Keratinocyte (primary cell): ENCODE results near the gene KCNJ6. TPM values are rescaled to one million over a fixed set of nuclear protein-coding genes. Genes with fewer than 3 reads are reported as not detected.
A peak's percentile ranks its signal among the peaks of the same experiment; 100 is the strongest.

Source experiments
- DNase-seq: peaks from one replicate; pipeline ENCODE4 v3.0.0-alpha.2; 2011; ENCODE audit warnings: low read depth, missing footprints, low spot score
- FAIRE-seq: peaks from 2 replicates; lab custom pipeline; 2011; peaks lifted over from hg19 to GRCh38; lab: Jason Lieb, UNC
- H2AFZ ChIP-seq: 2 replicates; pipeline ENCODE4 v1.6.0; 2012; ENCODE audit warnings: low read length, control low read depth, inconsistent platforms; ENCODE audit not compliant: control insufficient read depth
- H3K27ac ChIP-seq: 2 replicates; pipeline ENCODE4 v1.5.1; 2011; ENCODE audit warnings: low read length; ENCODE audit not compliant: control insufficient read depth, insufficient read depth
- H3K27me3 ChIP-seq: 3 replicates; pipeline ENCODE4 v1.6.0; 2011; ENCODE audit warnings: low read length; ENCODE audit not compliant: control insufficient read depth, insufficient read depth; ENCODE audit errors: extremely low read depth
- H3K36me3 ChIP-seq, 2 experiments: 2 replicates in 1 of 2; 3 replicates in 1 of 2; pipeline ENCODE4 v1.5.1; 2011; ENCODE audit warnings: low read length in 2 of 2, mild to moderate bottlenecking in 1 of 2; ENCODE audit not compliant: control insufficient read depth in 2 of 2, insufficient read depth in 2 of 2; ENCODE audit errors: extremely low read depth in 1 of 2
- H3K4me1 ChIP-seq: 3 replicates; pipeline ENCODE4 v1.5.1; 2011; ENCODE audit warnings: low read length; ENCODE audit not compliant: control insufficient read depth, insufficient read depth; ENCODE audit errors: extremely low read depth
- H3K4me2 ChIP-seq: 3 replicates; pipeline ENCODE4 v1.6.0; 2011; ENCODE audit warnings: low read depth, low read length; ENCODE audit not compliant: control insufficient read depth, insufficient read depth; ENCODE audit errors: extremely low read depth
- H3K4me3 ChIP-seq, 3 experiments: fragments of 200-600 bp in 1 of 3; sonication (generic) in 1 of 3; 2 replicates in 2 of 3; 3 replicates in 1 of 3; pipeline ENCODE4 v1.5.1; 2011 to 2016; ENCODE audit warnings: low read length in 3 of 3, mild to moderate bottlenecking in 3 of 3, control low read depth in 2 of 3, inconsistent platforms in 1 of 3, low read depth in 1 of 3, mixed read lengths in 1 of 3, mixed run types in 1 of 3, moderate library complexity in 1 of 3; ENCODE audit not compliant: control insufficient read depth in 2 of 3, insufficient read depth in 2 of 3; ENCODE audit errors: extremely low read depth in 1 of 3
- H3K79me2 ChIP-seq: 2 replicates; pipeline ENCODE4 v1.6.0; 2012; ENCODE audit warnings: low read length; ENCODE audit not compliant: control insufficient read depth, insufficient read depth
- H3K9ac ChIP-seq: 3 replicates; pipeline ENCODE4 v1.6.0; 2011; ENCODE audit warnings: low read length; ENCODE audit not compliant: control insufficient read depth, insufficient read depth; ENCODE audit errors: extremely low read depth
- H3K9me1 ChIP-seq: 3 replicates; pipeline ENCODE4 v1.6.0; 2011; ENCODE audit warnings: low read length; ENCODE audit not compliant: control insufficient read depth, insufficient read depth; ENCODE audit errors: extremely low read depth
- H3K9me3 ChIP-seq: 2 replicates; pipeline ENCODE4 v1.5.1; 2012; ENCODE audit warnings: low read depth, low read length; ENCODE audit not compliant: control insufficient read depth
- H4K20me1 ChIP-seq: 3 replicates; pipeline ENCODE4 v1.6.0; 2011; ENCODE audit warnings: low read length; ENCODE audit not compliant: control insufficient read depth, insufficient read depth; ENCODE audit errors: extremely low read depth
- CTCF ChIP-seq, 3 experiments: IDR thresholded peaks in 1 of 3; conservative IDR thresholded peaks in 1 of 3; optimal IDR thresholded peaks in 1 of 3; 2 replicates in 2 of 3; 3 replicates in 1 of 3; pipeline versions ENCODE3 to v1.5.1; 2011; ENCODE audit warnings: low read length in 3 of 3, mild to moderate bottlenecking in 3 of 3, moderate library complexity in 2 of 3, control low read depth in 1 of 3, inconsistent platforms in 1 of 3; ENCODE audit not compliant: insufficient read depth in 2 of 3; ENCODE audit errors: extremely low read depth in 1 of 3
- EZH2 ChIP-seq: IDR thresholded peaks from one replicate; pipeline ENCODE4 v1.6.1; 2012; ENCODE audit warnings: inconsistent platforms, mild to moderate bottlenecking, low read length, moderate library complexity
- dilution Hi-C: fragments of 300-500 bp; cut with MboI; formaldehyde crosslinking; loops from one replicate; pipeline ENCODE4 v1.7.0; 2020; ENCODE audit warnings: low sequenced_read_pairs; ENCODE audit not compliant: extremely low pct_ligation_motif_present
- polyA plus RNA-seq, 5 experiments: library from polyadenylated mRNA; depleted of rRNA in 3 of 5; stranded (reverse) in 3 of 5; stranded (forward) in 1 of 5; unstranded in 1 of 5; fragments of >200 nt; gene quantifications; 1 replicate in 1 of 5; 2 replicates in 3 of 5; 3 replicates in 1 of 5; pipeline versions ENCODE4 v1.2.1 to v1.2.3, GENCODE V29; 2011 to 2012; ENCODE audit warnings: missing spikeins in 2 of 5, low read depth in 1 of 5, low replicate concordance in 1 of 5

KCNJ6 gene
- polyA plus RNA-seq, 1 donor (not counting 4 experiments of a cell fraction or from before 2014, with no cell fraction given), result not detected

DNA sequence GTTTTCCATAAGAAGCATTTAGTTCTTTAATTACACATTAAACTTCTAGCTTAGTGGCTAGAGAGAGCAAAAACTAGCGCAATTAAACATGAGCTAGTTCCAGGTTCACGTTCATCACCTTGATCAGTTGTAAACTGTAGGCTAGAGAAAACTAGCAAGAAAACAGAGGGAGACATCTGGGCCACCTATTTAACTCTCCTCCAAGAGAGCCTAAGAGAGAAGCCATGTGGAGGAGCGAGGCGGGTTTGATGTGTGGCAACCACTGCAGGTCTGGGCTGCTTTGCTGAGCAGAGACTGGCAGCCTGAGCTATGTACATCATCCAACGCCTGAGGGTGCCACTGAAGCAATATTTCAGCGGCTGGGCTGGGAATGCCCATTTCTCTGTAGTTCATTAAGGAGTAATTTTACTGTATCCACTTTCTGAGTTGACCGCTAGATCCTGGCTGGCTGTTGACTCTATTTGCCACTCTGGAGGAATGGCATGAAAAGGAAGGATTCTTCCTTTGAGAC lies 296.7 kb downstream of the KCNJ6 start:
- H3K9me1 ChIP-seq, result no peaks in the 10 kb centered on the region
- no peaks in the 10 kb centered on the region for H3K79me2 ChIP-seq
- peaks cover 7% of the 10 kb centered on the region for H3K4me1 ChIP-seq
- dilution Hi-C loops, result no loop called here
- no peaks in the 10 kb centered on the region for H3K36me3 ChIP-seq
- no peaks in the 10 kb centered on the region for H3K27me3 ChIP-seq
- no peak overlapping the region for H3K4me2 ChIP-seq
- no peak overlapping the region for H3K27ac ChIP-seq
- DNase-seq, result peak; percentile 26
- no peaks in the 10 kb centered on the region for H3K9me3 ChIP-seq
- no peaks in the 10 kb centered on the region for H4K20me1 ChIP-seq
- H3K4me3 ChIP-seq, result no peak overlapping the region
- FAIRE-seq, result peak; percentile 83
- TF ChIP-seq EZH2 (no peak), CTCF (optimal IDR thresholded peaks at IDR 0.05 in 1 of 3, IDR thresholded peaks at IDR 0.05 in 1 of 3, conservative IDR thresholded peaks at IDR 0.05 in 1 of 3; ENCODE audit: extremely low read depth in 1 of 3, insufficient read depth in 2 of 3, low read length in 3 of 3) (peak in 2 of 3 experiments; percentile 26 to 71)
- H2AFZ ChIP-seq, result peak overlapping the region; percentile 21
- no peak overlapping the region for H3K9ac ChIP-seq

GRCh38 chr21:37618081-37618480 lies 298.2 kb downstream of the KCNJ6 start:
- Histone ChIP-seq H3K4me3 (no peak overlapping the region), H3K9ac (no peak overlapping the region), H3K27ac (no peak overlapping the region), H3K4me1 (peaks cover 7% of the 10 kb centered on the region), H3K79me2 (no peaks in the 10 kb centered on the region), H4K20me1 (no peaks in the 10 kb centered on the region), H3K9me3 (no peaks in the 10 kb centered on the region), H3K27me3 (no peaks in the 10 kb centered on the region), H3K4me2 (no peak overlapping the region), H3K9me1 (no peaks in the 10 kb centered on the region), H3K36me3 (no peaks in the 10 kb centered on the region), H2AFZ (no peak overlapping the region)
- DNase-seq (no peak), FAIRE-seq (no peak)
- dilution Hi-C loops, result no loop called here
- TF ChIP-seq EZH2, result no peak
- TF ChIP-seq CTCF (optimal IDR thresholded peaks at IDR 0.05 in 1 of 3, IDR thresholded peaks at IDR 0.05 in 1 of 3, conservative IDR thresholded peaks at IDR 0.05 in 1 of 3; ENCODE audit: extremely low read depth in 1 of 3, insufficient read depth in 2 of 3, low read length in 3 of 3), result no peak
